Cardiac muscle cell (in vitro differentiated cells and primary cell): Measurements from ENCODE around the gene EIF2A. TPM values are rescaled to one million over a fixed set of nuclear protein-coding genes. Genes with fewer than 3 reads are reported as not detected.

ENCODE experiments used
- DNase-seq, 2 donors: peaks; one replicate each; pipeline versions ENCODE4 v3.0.0 to v3.0.0-alpha.2; 2010 to 2017; ENCODE audit warnings: low read depth in 1 of 2, low spot score in 1 of 2
- H3K27ac ChIP-seq: fragments of 200-600 bp; sonication (generic); 2 replicates; pipeline ENCODE4 v1.5.1; 2016
- H3K27me3 ChIP-seq: fragments of 200-600 bp; sonication (generic); 2 replicates; pipeline ENCODE4 v1.6.0; 2016; ENCODE audit warnings: control low read depth
- H3K36me3 ChIP-seq: fragments of 200-600 bp; sonication (generic); 2 replicates; pipeline ENCODE4 v1.5.1; 2016; ENCODE audit warnings: control low read depth
- H3K4me1 ChIP-seq: fragments of 200-600 bp; sonication (generic); 2 replicates; pipeline ENCODE4 v1.8.1; 2017; ENCODE audit warnings: low read depth, mild to moderate bottlenecking, mixed run types
- H3K4me3 ChIP-seq: fragments of 200-600 bp; sonication (generic); 2 replicates; pipeline ENCODE4 v1.5.1; 2016; ENCODE audit warnings: mild to moderate bottlenecking
- H3K9me3 ChIP-seq: fragments of 200-600 bp; sonication (generic); 2 replicates; pipeline ENCODE4 v1.5.1; 2017; ENCODE audit warnings: low read depth, mild to moderate bottlenecking, control low read depth
- CTCF ChIP-seq: IDR thresholded peaks from 2 replicates; pipeline ENCODE4 v1.5.1; 2012; ENCODE audit warnings: low read depth, mild to moderate bottlenecking, low read length
- polyA plus RNA-seq: library from polyadenylated mRNA; unstranded; fragments of >200 nt; fragmentation: Nextera tagmentation; extraction: Ambion mirVana; gene quantifications from 2 replicates; pipeline ENCODE4 v1.2.1, GENCODE V29; 2016
- total RNA-seq: library from RNA; depleted of rRNA; stranded (reverse); fragments of >200 nt; gene quantifications from 2 replicates; pipeline ENCODE4 v1.2.3, GENCODE V29; 2016

EIF2A gene
- total and polyA plus RNA-seq, 2 experiments from 2014 or later: 40.5 to 49.5 TPM

- Histone ChIP-seq H3K27me3 (no peaks in the 10 kb centered on the region), H3K27ac (no peak overlapping the region), H3K36me3 (no peaks in the 10 kb centered on the region), H3K4me3 (no peak overlapping the region), H3K4me1 (no peaks in the 10 kb centered on the region), H3K9me3 (no peaks in the 10 kb centered on the region)
- no peak for TF ChIP-seq CTCF
- DNase-seq: no peak
Measured at GRCh38 chr3:150509780-150510179, 36.8 kb upstream of the EIF2A start.

- no peak for DNase-seq
- Histone ChIP-seq H3K4me3 (no peak overlapping the region), H3K4me1 (no peaks in the 10 kb centered on the region), H3K9me3 (no peaks in the 10 kb centered on the region), H3K36me3 (no peaks in the 10 kb centered on the region), H3K27ac (no peak overlapping the region), H3K27me3 (no peaks in the 10 kb centered on the region)
- TF ChIP-seq CTCF: no peak
Measured at GRCh38 chr3:150511122-150511821, 35.3 kb upstream of the EIF2A start.

GRCh38 chr3:150515210-150515609, 31.4 kb upstream of the EIF2A start:
- H3K27me3 ChIP-seq: no peaks in the 10 kb centered on the region
- peak in 1 of 2 donors; percentile 5 for DNase-seq
- H3K9me3 ChIP-seq: peaks cover 3% of the 10 kb centered on the region
- H3K27ac ChIP-seq: no peak overlapping the region
- no peaks in the 10 kb centered on the region for H3K4me1 ChIP-seq
- H3K36me3 ChIP-seq: no peaks in the 10 kb centered on the region
- no peak for TF ChIP-seq CTCF
- no peak overlapping the region for H3K4me3 ChIP-seq

- DNase-seq: no peak
- Histone ChIP-seq H3K27me3 (no peaks in the 10 kb centered on the region), H3K27ac (no peak overlapping the region), H3K36me3 (no peaks in the 10 kb centered on the region), H3K9me3 (peaks cover 3% of the 10 kb centered on the region), H3K4me3 (no peak overlapping the region), H3K4me1 (no peaks in the 10 kb centered on the region)
- no peak for TF ChIP-seq CTCF
Measured at GRCh38 chr3:150519026-150519425, 27.6 kb upstream of the EIF2A start.

- no peak overlapping the region for H3K27ac ChIP-seq
- H3K9me3 ChIP-seq: peaks cover 3% of the 10 kb centered on the region
- no peaks in the 10 kb centered on the region for H3K27me3 ChIP-seq
- no peaks in the 10 kb centered on the region for H3K4me1 ChIP-seq
- no peak for DNase-seq
- TF ChIP-seq CTCF: no peak
- H3K4me3 ChIP-seq: no peak overlapping the region
- H3K36me3 ChIP-seq: no peaks in the 10 kb centered on the region
Measured at GRCh38 chr3:150520408-150520807, 26.2 kb upstream of the EIF2A start.
